Neural cell (in vitro differentiated cells): Measurements from ENCODE around the gene LDLRAD2. TPM values are rescaled to one million over a fixed set of nuclear protein-coding genes. Genes with fewer than 3 reads are reported as not detected.

Experiments
- H2AFZ ChIP-seq: fragments of 200-600, 300-800 bp; sonication (generic), shearing (Covaris generic); 2 replicates; pipeline ENCODE4 v1.6.0; 2014; ENCODE audit warnings: low read depth, mild to moderate bottlenecking, antibody characterized with exemption, low read length, moderate library complexity
- H3F3A ChIP-seq: fragments of 200-600 bp; shearing (Covaris generic); 2 replicates; pipeline ENCODE4 v1.6.1; 2016; ENCODE audit warnings: mild to moderate bottlenecking, moderate library complexity, mixed read lengths, antibody characterized with exemption, low read length; ENCODE audit not compliant: insufficient read depth, poor library complexity, severe bottlenecking
- H3K27ac ChIP-seq: fragments of 200-600, 300-800 bp; sonication (generic), shearing (Covaris generic); 2 replicates; pipeline ENCODE4 v1.5.1; 2014; ENCODE audit warnings: mild to moderate bottlenecking, low read length, moderate library complexity
- H3K27me3 ChIP-seq: fragments of 300-800, 200-600 bp; sonication (generic), shearing (Covaris generic); 2 replicates; pipeline ENCODE4 v1.6.0; 2014; ENCODE audit warnings: mild to moderate bottlenecking, low read depth, low read length, moderate library complexity; ENCODE audit not compliant: insufficient read depth
- H3K36me3 ChIP-seq: fragments of 300-800, 200-600 bp; sonication (generic), shearing (Covaris generic); 2 replicates; pipeline ENCODE4 v1.5.1; 2014; ENCODE audit warnings: mild to moderate bottlenecking, antibody characterized with exemption, low read length, moderate library complexity; ENCODE audit not compliant: insufficient read depth
- H3K4me2 ChIP-seq: fragments of 300-800, 200-600 bp; sonication (generic), shearing (Covaris generic); 2 replicates; pipeline ENCODE4 v1.6.0; 2014; ENCODE audit warnings: mild to moderate bottlenecking, low read length
- H3K4me3 ChIP-seq: fragments of 300-800, 200-600 bp; sonication (generic), shearing (Covaris generic); 2 replicates; pipeline ENCODE4 v1.5.1; 2014; ENCODE audit warnings: mild to moderate bottlenecking, low read length, moderate library complexity
- H3K79me2 ChIP-seq: fragments of 200-600 bp; shearing (Covaris generic); replicated peaks from 2 replicates; pipeline ENCODE4 v1.6.0; 2014; ENCODE audit warnings: mild to moderate bottlenecking, low read length, moderate library complexity; ENCODE audit not compliant: insufficient read depth
- H3K9ac ChIP-seq: fragments of 300-800, 200-600 bp; sonication (generic), shearing (Covaris generic); 2 replicates; pipeline ENCODE4 v1.6.1; 2016; ENCODE audit warnings: mild to moderate bottlenecking, low read length, mixed read lengths
- H3K9me2 ChIP-seq: fragments of 200-600 bp; shearing (Covaris generic); 2 replicates; pipeline ENCODE4 v1.6.1; 2016; ENCODE audit warnings: mild to moderate bottlenecking, low read length, mixed read lengths; ENCODE audit not compliant: insufficient read depth
- H3K9me3 ChIP-seq: fragments of 200-600, 300-800 bp; sonication (generic), shearing (Covaris generic); 2 replicates; pipeline ENCODE4 v1.6.1; 2016; ENCODE audit warnings: mild to moderate bottlenecking, mixed run types, low read length, moderate library complexity, mixed read lengths
- H4K20me1 ChIP-seq: fragments of 200-600 bp; shearing (Covaris generic); 2 replicates; pipeline ENCODE4 v1.6.1; 2016; ENCODE audit warnings: mild to moderate bottlenecking, mixed run types; ENCODE audit not compliant: insufficient read depth
- CTCF ChIP-seq: fragments of 450-650 bp; IDR thresholded peaks from 2 replicates; pipeline ENCODE4 v1.5.1; 2014; ENCODE audit warnings: antibody characterized with exemption, mild to moderate bottlenecking, moderate library complexity; ENCODE audit not compliant: poor library complexity, severe bottlenecking
- EP300 ChIP-seq: fragments of 450-650 bp; conservative IDR thresholded peaks from 2 replicates; pipeline ENCODE4 v1.6.1; 2014; ENCODE audit warnings: antibody characterized with exemption, mild to moderate bottlenecking, moderate library complexity; ENCODE audit not compliant: poor library complexity, severe bottlenecking
- EZH2 ChIP-seq: fragments of 200-600, 300-800 bp; shearing (Covaris generic), sonication (generic); IDR thresholded peaks from 2 replicates; pipeline ENCODE4 v1.6.1; 2014; ENCODE audit warnings: antibody characterized with exemption, low read length, borderline replicate concordance, mild to moderate bottlenecking; ENCODE audit not compliant: insufficient read depth, poor library complexity, severe bottlenecking
- MXI1 ChIP-seq: fragments of 450-650 bp; conservative IDR thresholded peaks from 2 replicates; pipeline ENCODE4 v1.6.1; 2014; ENCODE audit warnings: antibody characterized with exemption, mild to moderate bottlenecking; ENCODE audit not compliant: poor library complexity, severe bottlenecking
- POLR2AphosphoS5 ChIP-seq: IDR thresholded peaks from 2 replicates; pipeline ENCODE4 v1.6.1; 2012
- RAD21 ChIP-seq: fragments of 450-650 bp; conservative IDR thresholded peaks from 2 replicates; pipeline ENCODE4 v1.6.1; 2014; ENCODE audit warnings: antibody characterized with exemption, mild to moderate bottlenecking, moderate library complexity
- SMC3 ChIP-seq: fragments of 450-650 bp; conservative IDR thresholded peaks from 2 replicates; pipeline ENCODE4 v1.6.1; 2014; ENCODE audit warnings: antibody characterized with exemption, mild to moderate bottlenecking, moderate library complexity; ENCODE audit not compliant: poor library complexity
- TAF1 ChIP-seq: IDR thresholded peaks from 2 replicates; pipeline ENCODE4 v1.6.1; 2012; ENCODE audit warnings: low read depth
- polyA plus RNA-seq: library from polyadenylated mRNA; depleted of rRNA; stranded (reverse); fragments of >200 nt; gene quantifications from 2 replicates; pipeline ENCODE4 v1.2.3, GENCODE V29; 2014
- TF ChIP-seq, protein P1 (sequence below): IDR thresholded peaks from 2 replicates; pipeline ENCODE4 v1.6.1; 2012; ENCODE audit warnings: borderline replicate concordance

The LDLRAD2 gene
- polyA plus RNA-seq, 1 donor from 2014 or later = not detected

DNA sequence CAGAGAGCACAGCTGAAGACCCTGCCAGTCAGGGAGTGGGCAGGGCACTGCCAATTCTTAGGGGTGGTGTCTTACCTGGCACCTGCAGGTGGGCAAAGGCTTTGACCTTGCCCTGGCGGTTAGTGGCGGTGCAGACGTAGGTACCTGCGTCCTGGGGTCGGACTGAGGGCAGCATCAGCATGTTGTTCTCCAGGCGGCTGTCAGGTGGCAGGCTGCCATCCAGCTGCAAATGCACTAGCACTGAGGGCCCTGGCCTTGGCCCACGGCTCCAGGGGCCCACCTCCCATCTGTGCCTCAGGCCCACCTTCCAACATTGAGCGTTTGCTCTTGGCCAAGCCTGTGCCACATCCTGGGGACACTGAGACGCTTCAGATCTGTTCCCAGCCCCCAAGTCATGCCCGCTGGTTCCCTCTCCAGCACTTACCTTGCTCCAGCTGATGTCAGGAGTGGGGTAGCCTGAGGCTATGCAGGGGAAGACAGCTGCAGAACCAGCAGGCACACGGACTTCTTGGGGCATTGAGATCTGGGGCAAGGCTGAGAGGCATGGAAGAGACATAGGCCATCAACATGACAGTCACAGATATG lies 21.4 kb downstream of the LDLRAD2 start:
- no peaks in the 10 kb centered on the region for H4K20me1 ChIP-seq
- no peak overlapping the region for H3K9ac ChIP-seq
- TF ChIP-seq TAF1 = no peak
- no peak for TF ChIP-seq CTCF
- TF ChIP-seq, protein P1, sequence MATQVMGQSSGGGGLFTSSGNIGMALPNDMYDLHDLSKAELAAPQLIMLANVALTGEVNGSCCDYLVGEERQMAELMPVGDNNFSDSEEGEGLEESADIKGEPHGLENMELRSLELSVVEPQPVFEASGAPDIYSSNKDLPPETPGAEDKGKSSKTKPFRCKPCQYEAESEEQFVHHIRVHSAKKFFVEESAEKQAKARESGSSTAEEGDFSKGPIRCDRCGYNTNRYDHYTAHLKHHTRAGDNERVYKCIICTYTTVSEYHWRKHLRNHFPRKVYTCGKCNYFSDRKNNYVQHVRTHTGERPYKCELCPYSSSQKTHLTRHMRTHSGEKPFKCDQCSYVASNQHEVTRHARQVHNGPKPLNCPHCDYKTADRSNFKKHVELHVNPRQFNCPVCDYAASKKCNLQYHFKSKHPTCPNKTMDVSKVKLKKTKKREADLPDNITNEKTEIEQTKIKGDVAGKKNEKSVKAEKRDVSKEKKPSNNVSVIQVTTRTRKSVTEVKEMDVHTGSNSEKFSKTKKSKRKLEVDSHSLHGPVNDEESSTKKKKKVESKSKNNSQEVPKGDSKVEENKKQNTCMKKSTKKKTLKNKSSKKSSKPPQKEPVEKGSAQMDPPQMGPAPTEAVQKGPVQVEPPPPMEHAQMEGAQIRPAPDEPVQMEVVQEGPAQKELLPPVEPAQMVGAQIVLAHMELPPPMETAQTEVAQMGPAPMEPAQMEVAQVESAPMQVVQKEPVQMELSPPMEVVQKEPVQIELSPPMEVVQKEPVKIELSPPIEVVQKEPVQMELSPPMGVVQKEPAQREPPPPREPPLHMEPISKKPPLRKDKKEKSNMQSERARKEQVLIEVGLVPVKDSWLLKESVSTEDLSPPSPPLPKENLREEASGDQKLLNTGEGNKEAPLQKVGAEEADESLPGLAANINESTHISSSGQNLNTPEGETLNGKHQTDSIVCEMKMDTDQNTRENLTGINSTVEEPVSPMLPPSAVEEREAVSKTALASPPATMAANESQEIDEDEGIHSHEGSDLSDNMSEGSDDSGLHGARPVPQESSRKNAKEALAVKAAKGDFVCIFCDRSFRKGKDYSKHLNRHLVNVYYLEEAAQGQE = no peak
- no peak for TF ChIP-seq RAD21
- no peak for TF ChIP-seq MXI1
- no peak for TF ChIP-seq EZH2
- no peak for TF ChIP-seq SMC3
- no peak for TF ChIP-seq EP300
- no peak for TF ChIP-seq POLR2AphosphoS5
- no peaks in the 10 kb centered on the region for H3K36me3 ChIP-seq
- H3K9me3 ChIP-seq = no peaks in the 10 kb centered on the region
- no peaks in the 10 kb centered on the region for H3F3A ChIP-seq
- H3K4me3 ChIP-seq = no peak overlapping the region
- no peak overlapping the region for H2AFZ ChIP-seq
- no peaks in the 10 kb centered on the region for H3K79me2 ChIP-seq
- H3K9me2 ChIP-seq = no peaks in the 10 kb centered on the region
- H3K4me2 ChIP-seq = no peak overlapping the region
- no peaks in the 10 kb centered on the region for H3K27me3 ChIP-seq
- no peak overlapping the region for H3K27ac ChIP-seq

GRCh38 chr1:21834094-21834493 lies 22.0 kb downstream of the LDLRAD2 start:
- H2AFZ ChIP-seq = no peak overlapping the region

More at GRCh38 chr1:21834094-21834493, 22.0 kb downstream of the LDLRAD2 start:
- Histone ChIP-seq H3F3A (no peaks in the 10 kb centered on the region), H3K9me2 (no peaks in the 10 kb centered on the region), H4K20me1 (no peaks in the 10 kb centered on the region), H3K27ac (no peak overlapping the region), H3K4me2 (no peak overlapping the region), H3K79me2 (no peaks in the 10 kb centered on the region), H3K9me3 (no peaks in the 10 kb centered on the region), H3K27me3 (no peaks in the 10 kb centered on the region), H3K4me3 (no peak overlapping the region), H3K9ac (no peak overlapping the region), H3K36me3 (no peaks in the 10 kb centered on the region)
- TF ChIP-seq POLR2AphosphoS5 (no peak), CTCF (no peak), TAF1 (no peak), MXI1 (no peak), RAD21 (no peak), EP300 (no peak), EZH2 (no peak), SMC3 (no peak)
- TF ChIP-seq, protein P1 = no peak
